ENCODE data around the gene ATG4B. TPM values are rescaled to one million over a fixed set of nuclear protein-coding genes. Genes with fewer than 3 reads are reported as not detected.

Gene ATG4B
- total and polyA plus RNA-seq, 9 of the 15 experiments (the other 6 are each of a cell fraction or from before 2014, with no cell fraction given), result 5.9 to 58.8 (median 35.6) TPM

DNA sequence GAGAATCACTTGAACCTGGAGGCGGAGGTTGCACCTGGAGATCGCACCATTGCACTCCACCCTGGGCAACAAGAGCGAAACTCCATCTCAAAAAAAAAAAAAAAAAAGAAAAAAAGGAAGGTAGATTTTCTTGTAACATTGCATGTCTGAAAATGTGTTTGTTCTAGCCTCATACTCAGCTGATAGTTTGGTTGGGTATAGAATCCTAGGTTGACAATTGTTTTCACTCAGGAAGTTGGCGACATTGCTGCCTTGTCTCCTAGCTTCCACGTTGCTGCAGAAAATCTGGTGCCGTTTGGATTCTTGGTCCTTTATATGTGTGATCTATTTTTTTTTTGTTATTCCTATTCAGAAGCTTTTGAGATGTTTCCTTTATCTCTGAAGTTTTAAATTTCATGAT, 69.0 kb downstream of the ATG4B start (continued):
- TF ChIP-seq ETV5 (CRISPR knock-in tag; IDR thresholded peaks at IDR 0.05; ENCODE audit: low read depth), result no peak
- TF ChIP-seq ZNF232 (CRISPR knock-in tag; IDR thresholded peaks at IDR 0.05), result no peak
- peak; percentile 87 for TF ChIP-seq ZFP1 (CRISPR knock-in tag; IDR thresholded peaks at IDR 0.05)
- peak in 1 of 2 experiments; percentile 83; a peak in 1 of 3 replicates for TF ChIP-seq CBX3 (IDR thresholded peaks at IDR 0.05; ENCODE audit: borderline replicate concordance in 1 of 2, low read length in 2 of 2)
- TF ChIP-seq TOE1 (IDR thresholded peaks at IDR 0.05; ENCODE audit: borderline replicate concordance), result no peak
- TF ChIP-seq TOE1 (CRISPR knock-in tag; IDR thresholded peaks at IDR 0.05; ENCODE audit: borderline replicate concordance, low read depth), result no peak
- no peak for TF ChIP-seq ILF3 (IDR thresholded peaks at IDR 0.05; ENCODE audit: borderline replicate concordance)
- TF ChIP-seq, protein P1, sequence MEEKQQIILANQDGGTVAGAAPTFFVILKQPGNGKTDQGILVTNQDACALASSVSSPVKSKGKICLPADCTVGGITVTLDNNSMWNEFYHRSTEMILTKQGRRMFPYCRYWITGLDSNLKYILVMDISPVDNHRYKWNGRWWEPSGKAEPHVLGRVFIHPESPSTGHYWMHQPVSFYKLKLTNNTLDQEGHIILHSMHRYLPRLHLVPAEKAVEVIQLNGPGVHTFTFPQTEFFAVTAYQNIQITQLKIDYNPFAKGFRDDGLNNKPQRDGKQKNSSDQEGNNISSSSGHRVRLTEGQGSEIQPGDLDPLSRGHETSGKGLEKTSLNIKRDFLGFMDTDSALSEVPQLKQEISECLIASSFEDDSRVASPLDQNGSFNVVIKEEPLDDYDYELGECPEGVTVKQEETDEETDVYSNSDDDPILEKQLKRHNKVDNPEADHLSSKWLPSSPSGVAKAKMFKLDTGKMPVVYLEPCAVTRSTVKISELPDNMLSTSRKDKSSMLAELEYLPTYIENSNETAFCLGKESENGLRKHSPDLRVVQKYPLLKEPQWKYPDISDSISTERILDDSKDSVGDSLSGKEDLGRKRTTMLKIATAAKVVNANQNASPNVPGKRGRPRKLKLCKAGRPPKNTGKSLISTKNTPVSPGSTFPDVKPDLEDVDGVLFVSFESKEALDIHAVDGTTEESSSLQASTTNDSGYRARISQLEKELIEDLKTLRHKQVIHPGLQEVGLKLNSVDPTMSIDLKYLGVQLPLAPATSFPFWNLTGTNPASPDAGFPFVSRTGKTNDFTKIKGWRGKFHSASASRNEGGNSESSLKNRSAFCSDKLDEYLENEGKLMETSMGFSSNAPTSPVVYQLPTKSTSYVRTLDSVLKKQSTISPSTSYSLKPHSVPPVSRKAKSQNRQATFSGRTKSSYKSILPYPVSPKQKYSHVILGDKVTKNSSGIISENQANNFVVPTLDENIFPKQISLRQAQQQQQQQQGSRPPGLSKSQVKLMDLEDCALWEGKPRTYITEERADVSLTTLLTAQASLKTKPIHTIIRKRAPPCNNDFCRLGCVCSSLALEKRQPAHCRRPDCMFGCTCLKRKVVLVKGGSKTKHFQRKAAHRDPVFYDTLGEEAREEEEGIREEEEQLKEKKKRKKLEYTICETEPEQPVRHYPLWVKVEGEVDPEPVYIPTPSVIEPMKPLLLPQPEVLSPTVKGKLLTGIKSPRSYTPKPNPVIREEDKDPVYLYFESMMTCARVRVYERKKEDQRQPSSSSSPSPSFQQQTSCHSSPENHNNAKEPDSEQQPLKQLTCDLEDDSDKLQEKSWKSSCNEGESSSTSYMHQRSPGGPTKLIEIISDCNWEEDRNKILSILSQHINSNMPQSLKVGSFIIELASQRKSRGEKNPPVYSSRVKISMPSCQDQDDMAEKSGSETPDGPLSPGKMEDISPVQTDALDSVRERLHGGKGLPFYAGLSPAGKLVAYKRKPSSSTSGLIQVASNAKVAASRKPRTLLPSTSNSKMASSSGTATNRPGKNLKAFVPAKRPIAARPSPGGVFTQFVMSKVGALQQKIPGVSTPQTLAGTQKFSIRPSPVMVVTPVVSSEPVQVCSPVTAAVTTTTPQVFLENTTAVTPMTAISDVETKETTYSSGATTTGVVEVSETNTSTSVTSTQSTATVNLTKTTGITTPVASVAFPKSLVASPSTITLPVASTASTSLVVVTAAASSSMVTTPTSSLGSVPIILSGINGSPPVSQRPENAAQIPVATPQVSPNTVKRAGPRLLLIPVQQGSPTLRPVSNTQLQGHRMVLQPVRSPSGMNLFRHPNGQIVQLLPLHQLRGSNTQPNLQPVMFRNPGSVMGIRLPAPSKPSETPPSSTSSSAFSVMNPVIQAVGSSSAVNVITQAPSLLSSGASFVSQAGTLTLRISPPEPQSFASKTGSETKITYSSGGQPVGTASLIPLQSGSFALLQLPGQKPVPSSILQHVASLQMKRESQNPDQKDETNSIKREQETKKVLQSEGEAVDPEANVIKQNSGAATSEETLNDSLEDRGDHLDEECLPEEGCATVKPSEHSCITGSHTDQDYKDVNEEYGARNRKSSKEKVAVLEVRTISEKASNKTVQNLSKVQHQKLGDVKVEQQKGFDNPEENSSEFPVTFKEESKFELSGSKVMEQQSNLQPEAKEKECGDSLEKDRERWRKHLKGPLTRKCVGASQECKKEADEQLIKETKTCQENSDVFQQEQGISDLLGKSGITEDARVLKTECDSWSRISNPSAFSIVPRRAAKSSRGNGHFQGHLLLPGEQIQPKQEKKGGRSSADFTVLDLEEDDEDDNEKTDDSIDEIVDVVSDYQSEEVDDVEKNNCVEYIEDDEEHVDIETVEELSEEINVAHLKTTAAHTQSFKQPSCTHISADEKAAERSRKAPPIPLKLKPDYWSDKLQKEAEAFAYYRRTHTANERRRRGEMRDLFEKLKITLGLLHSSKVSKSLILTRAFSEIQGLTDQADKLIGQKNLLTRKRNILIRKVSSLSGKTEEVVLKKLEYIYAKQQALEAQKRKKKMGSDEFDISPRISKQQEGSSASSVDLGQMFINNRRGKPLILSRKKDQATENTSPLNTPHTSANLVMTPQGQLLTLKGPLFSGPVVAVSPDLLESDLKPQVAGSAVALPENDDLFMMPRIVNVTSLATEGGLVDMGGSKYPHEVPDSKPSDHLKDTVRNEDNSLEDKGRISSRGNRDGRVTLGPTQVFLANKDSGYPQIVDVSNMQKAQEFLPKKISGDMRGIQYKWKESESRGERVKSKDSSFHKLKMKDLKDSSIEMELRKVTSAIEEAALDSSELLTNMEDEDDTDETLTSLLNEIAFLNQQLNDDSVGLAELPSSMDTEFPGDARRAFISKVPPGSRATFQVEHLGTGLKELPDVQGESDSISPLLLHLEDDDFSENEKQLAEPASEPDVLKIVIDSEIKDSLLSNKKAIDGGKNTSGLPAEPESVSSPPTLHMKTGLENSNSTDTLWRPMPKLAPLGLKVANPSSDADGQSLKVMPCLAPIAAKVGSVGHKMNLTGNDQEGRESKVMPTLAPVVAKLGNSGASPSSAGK (IDR thresholded peaks at IDR 0.05), result no peak
- TF ChIP-seq HMG20A (CRISPR knock-in tag; conservative IDR thresholded peaks at IDR 0.05), result no peak
